Neural cell (in vitro differentiated cells): ENCODE measurements around the gene ASCL4. TPM values are rescaled to one million over a fixed set of nuclear protein-coding genes. Genes with fewer than 3 reads are reported as not detected.

Experiments
- H2AFZ ChIP-seq: fragments of 200-600, 300-800 bp; sonication (generic), shearing (Covaris generic); 2 replicates; pipeline ENCODE4 v1.6.0; 2014; ENCODE audit warnings: low read depth, mild to moderate bottlenecking, antibody characterized with exemption, low read length, moderate library complexity
- H3F3A ChIP-seq: fragments of 200-600 bp; shearing (Covaris generic); 2 replicates; pipeline ENCODE4 v1.6.1; 2016; ENCODE audit warnings: mild to moderate bottlenecking, moderate library complexity, mixed read lengths, antibody characterized with exemption, low read length; ENCODE audit not compliant: insufficient read depth, poor library complexity, severe bottlenecking
- H3K27ac ChIP-seq: fragments of 200-600, 300-800 bp; sonication (generic), shearing (Covaris generic); 2 replicates; pipeline ENCODE4 v1.5.1; 2014; ENCODE audit warnings: mild to moderate bottlenecking, low read length, moderate library complexity
- H3K27me3 ChIP-seq: fragments of 300-800, 200-600 bp; sonication (generic), shearing (Covaris generic); 2 replicates; pipeline ENCODE4 v1.6.0; 2014; ENCODE audit warnings: mild to moderate bottlenecking, low read depth, low read length, moderate library complexity; ENCODE audit not compliant: insufficient read depth
- H3K36me3 ChIP-seq: fragments of 300-800, 200-600 bp; sonication (generic), shearing (Covaris generic); 2 replicates; pipeline ENCODE4 v1.5.1; 2014; ENCODE audit warnings: mild to moderate bottlenecking, antibody characterized with exemption, low read length, moderate library complexity; ENCODE audit not compliant: insufficient read depth
- H3K4me2 ChIP-seq: fragments of 300-800, 200-600 bp; sonication (generic), shearing (Covaris generic); 2 replicates; pipeline ENCODE4 v1.6.0; 2014; ENCODE audit warnings: mild to moderate bottlenecking, low read length
- H3K4me3 ChIP-seq: fragments of 300-800, 200-600 bp; sonication (generic), shearing (Covaris generic); 2 replicates; pipeline ENCODE4 v1.5.1; 2014; ENCODE audit warnings: mild to moderate bottlenecking, low read length, moderate library complexity
- H3K79me2 ChIP-seq: fragments of 200-600 bp; shearing (Covaris generic); replicated peaks from 2 replicates; pipeline ENCODE4 v1.6.0; 2014; ENCODE audit warnings: mild to moderate bottlenecking, low read length, moderate library complexity; ENCODE audit not compliant: insufficient read depth
- H3K9ac ChIP-seq: fragments of 300-800, 200-600 bp; sonication (generic), shearing (Covaris generic); 2 replicates; pipeline ENCODE4 v1.6.1; 2016; ENCODE audit warnings: mild to moderate bottlenecking, low read length, mixed read lengths
- H3K9me2 ChIP-seq: fragments of 200-600 bp; shearing (Covaris generic); 2 replicates; pipeline ENCODE4 v1.6.1; 2016; ENCODE audit warnings: mild to moderate bottlenecking, low read length, mixed read lengths; ENCODE audit not compliant: insufficient read depth
- H3K9me3 ChIP-seq: fragments of 200-600, 300-800 bp; sonication (generic), shearing (Covaris generic); 2 replicates; pipeline ENCODE4 v1.6.1; 2016; ENCODE audit warnings: mild to moderate bottlenecking, mixed run types, low read length, moderate library complexity, mixed read lengths
- H4K20me1 ChIP-seq: fragments of 200-600 bp; shearing (Covaris generic); 2 replicates; pipeline ENCODE4 v1.6.1; 2016; ENCODE audit warnings: mild to moderate bottlenecking, mixed run types; ENCODE audit not compliant: insufficient read depth
- CTCF ChIP-seq: fragments of 450-650 bp; IDR thresholded peaks from 2 replicates; pipeline ENCODE4 v1.5.1; 2014; ENCODE audit warnings: antibody characterized with exemption, mild to moderate bottlenecking, moderate library complexity; ENCODE audit not compliant: poor library complexity, severe bottlenecking
- EP300 ChIP-seq: fragments of 450-650 bp; conservative IDR thresholded peaks from 2 replicates; pipeline ENCODE4 v1.6.1; 2014; ENCODE audit warnings: antibody characterized with exemption, mild to moderate bottlenecking, moderate library complexity; ENCODE audit not compliant: poor library complexity, severe bottlenecking
- EZH2 ChIP-seq: fragments of 200-600, 300-800 bp; shearing (Covaris generic), sonication (generic); IDR thresholded peaks from 2 replicates; pipeline ENCODE4 v1.6.1; 2014; ENCODE audit warnings: antibody characterized with exemption, low read length, borderline replicate concordance, mild to moderate bottlenecking; ENCODE audit not compliant: insufficient read depth, poor library complexity, severe bottlenecking
- MXI1 ChIP-seq: fragments of 450-650 bp; conservative IDR thresholded peaks from 2 replicates; pipeline ENCODE4 v1.6.1; 2014; ENCODE audit warnings: antibody characterized with exemption, mild to moderate bottlenecking; ENCODE audit not compliant: poor library complexity, severe bottlenecking
- POLR2AphosphoS5 ChIP-seq: IDR thresholded peaks from 2 replicates; pipeline ENCODE4 v1.6.1; 2012
- RAD21 ChIP-seq: fragments of 450-650 bp; conservative IDR thresholded peaks from 2 replicates; pipeline ENCODE4 v1.6.1; 2014; ENCODE audit warnings: antibody characterized with exemption, mild to moderate bottlenecking, moderate library complexity
- REST ChIP-seq: IDR thresholded peaks from 2 replicates; pipeline ENCODE4 v1.6.1; 2012; ENCODE audit warnings: borderline replicate concordance
- SMC3 ChIP-seq: fragments of 450-650 bp; conservative IDR thresholded peaks from 2 replicates; pipeline ENCODE4 v1.6.1; 2014; ENCODE audit warnings: antibody characterized with exemption, mild to moderate bottlenecking, moderate library complexity; ENCODE audit not compliant: poor library complexity
- TAF1 ChIP-seq: IDR thresholded peaks from 2 replicates; pipeline ENCODE4 v1.6.1; 2012; ENCODE audit warnings: low read depth
- polyA plus RNA-seq: library from polyadenylated mRNA; depleted of rRNA; stranded (reverse); fragments of >200 nt; gene quantifications from 2 replicates; pipeline ENCODE4 v1.2.3, GENCODE V29; 2014

The ASCL4 gene
- polyA plus RNA-seq, 1 donor from 2014 or later: not detected

GRCh38 chr12:107822356-107822755 lies 47.9 kb downstream of the ASCL4 start:
- Histone ChIP-seq H3K79me2 (no peaks in the 10 kb centered on the region), H3K9ac (no peak overlapping the region), H3K9me2 (no peaks in the 10 kb centered on the region), H3K4me2 (no peak overlapping the region), H3K36me3 (no peaks in the 10 kb centered on the region), H2AFZ (no peak overlapping the region), H3K27ac (no peak overlapping the region), H3K9me3 (no peaks in the 10 kb centered on the region), H4K20me1 (no peaks in the 10 kb centered on the region), H3K27me3 (no peaks in the 10 kb centered on the region), H3K4me3 (no peak overlapping the region), H3F3A (no peaks in the 10 kb centered on the region)
- no peak for TF ChIP-seq SMC3
- TF ChIP-seq CTCF: no peak
- no peak for TF ChIP-seq REST
- no peak for TF ChIP-seq POLR2AphosphoS5
- no peak for TF ChIP-seq RAD21
- TF ChIP-seq EZH2: no peak
- no peak for TF ChIP-seq MXI1
- no peak for TF ChIP-seq TAF1
- TF ChIP-seq EP300: no peak

Other genes with a start within 250 kb of the ASCL4 start
- 119 and 127 TPM in 2 replicates for gene PWP1, start 88.9 kb upstream of the ASCL4 start, polyA plus RNA-seq
- 46.0 and 51.1 TPM in 2 replicates for gene PRDM4, start 13.6 kb upstream of the ASCL4 start, polyA plus RNA-seq